H1 (cell line): ENCODE results near the gene CMTM2. TPM values are rescaled to one million over a fixed set of nuclear protein-coding genes. Genes with fewer than 3 reads are reported as not detected.

Experiments used
- CTCF ChIA-PET: fragments of 300-600 bp; sonication (Branson Sonifier 250); formaldehyde crosslinking; loops from one replicate; lab custom pipeline; 2021; ENCODE audit not compliant: partially characterized antibody; lab: Charles Lee
- POLR2A ChIA-PET: fragments of 300-600 bp; sonication (Branson Sonifier 250); formaldehyde crosslinking; loops from one replicate; lab custom pipeline; 2021; ENCODE audit warnings: inconsistent platforms; ENCODE audit not compliant: partially characterized antibody; lab: Charles Lee
- DNase-seq, 2 experiments: peaks; one replicate each; pipeline versions ENCODE4 v3.0.0 to v3.0.0-alpha.2; 2010 to 2022; ENCODE audit warnings: low spot score in 2 of 2, low read depth in 1 of 2, mixed read lengths in 1 of 2
- FAIRE-seq: peaks from 2 replicates; lab custom pipeline; 2011; peaks lifted over from hg19 to GRCh38; lab: Jason Lieb, UNC
- H2AFZ ChIP-seq: 2 replicates; pipeline ENCODE4 v1.8.1; 2012; ENCODE audit warnings: low read length, inconsistent platforms
- H2AK5ac ChIP-seq: 2 replicates; pipeline ENCODE4 v1.6.1; 2013; ENCODE audit warnings: low read depth, low read length
- H2BK120ac ChIP-seq: replicated peaks from 2 replicates; pipeline ENCODE3; 2013; ENCODE audit warnings: low read depth, low read length, inconsistent platforms
- H2BK12ac ChIP-seq: 2 replicates; pipeline ENCODE4 v1.6.1; 2013; ENCODE audit warnings: low read depth, low read length
- H2BK15ac ChIP-seq: 2 replicates; pipeline ENCODE4 v1.6.1; 2013; ENCODE audit warnings: low read length
- H2BK20ac ChIP-seq: 2 replicates; pipeline ENCODE4 v1.6.1; 2013; ENCODE audit warnings: low read length
- H2BK5ac ChIP-seq: 2 replicates; pipeline ENCODE4 v1.6.1; 2013; ENCODE audit warnings: low read depth, low read length
- H3K14ac ChIP-seq: 2 replicates; pipeline ENCODE4 v1.6.1; 2013; ENCODE audit warnings: inconsistent platforms; ENCODE audit not compliant: insufficient read length
- H3K18ac ChIP-seq: 2 replicates; pipeline ENCODE4 v1.6.1; 2013; ENCODE audit warnings: low read length; ENCODE audit errors: extremely low read depth
- H3K23ac ChIP-seq: 2 replicates; pipeline ENCODE4 v1.6.1; 2013; ENCODE audit warnings: inconsistent platforms; ENCODE audit not compliant: insufficient read length
- H3K23me2 ChIP-seq: 2 replicates; pipeline ENCODE4 v1.6.1; 2013; ENCODE audit warnings: low read depth, low read length
- H3K27ac ChIP-seq: 2 replicates; pipeline ENCODE4 v1.6.1; 2011; ENCODE audit warnings: low read depth, low read length, inconsistent platforms
- H3K27me3 ChIP-seq, 4 experiments: replicated peaks in 1 of 4; 1 replicate in 1 of 4; 2 replicates in 3 of 4; pipeline versions ENCODE4 v1.6.1 to v1.8.1; 2011 to 2013; ENCODE audit warnings: low read length in 3 of 4, mild to moderate bottlenecking in 3 of 4, inconsistent platforms in 2 of 4, mixed read lengths in 2 of 4, moderate library complexity in 1 of 4; ENCODE audit not compliant: control insufficient read depth in 3 of 4, insufficient read depth in 3 of 4; ENCODE audit errors: extremely low read depth in 1 of 4
- H3K36me3 ChIP-seq, 4 experiments: 2 replicates each; pipeline versions ENCODE4 v1.6.1 to v1.8.1; 2011 to 2013; ENCODE audit warnings: mild to moderate bottlenecking in 4 of 4, low read length in 3 of 4, moderate library complexity in 2 of 4, control low read depth in 1 of 4, inconsistent platforms in 1 of 4; ENCODE audit not compliant: insufficient read depth in 4 of 4, control insufficient read depth in 2 of 4
- H3K4ac ChIP-seq: replicated peaks from 2 replicates; pipeline ENCODE3; 2013; ENCODE audit warnings: low read length, low read depth, mixed read lengths, inconsistent platforms; ENCODE audit not compliant: insufficient read length
- H3K4me1 ChIP-seq, 4 experiments: replicated peaks in 1 of 4; 1 replicate in 1 of 4; 2 replicates in 3 of 4; pipeline versions ENCODE4 v1.6.1 to v1.8.1; 2011 to 2013; ENCODE audit warnings: low read length in 3 of 4, inconsistent platforms in 2 of 4, mixed read lengths in 1 of 4; ENCODE audit not compliant: insufficient read depth in 4 of 4, control insufficient read depth in 3 of 4
- H3K4me2 ChIP-seq, 2 experiments: 2 replicates each; pipeline versions ENCODE4 v1.6.1 to v1.8.1; 2011 to 2013; ENCODE audit warnings: low read depth in 2 of 2, low read length in 2 of 2, control low read depth in 1 of 2, inconsistent platforms in 1 of 2, mild to moderate bottlenecking in 1 of 2; ENCODE audit not compliant: insufficient read depth in 1 of 2
- H3K4me3 ChIP-seq, 4 experiments: fragments of 200-600, 300-600 bp in 1 of 4; sonication (generic), shearing (Covaris generic), sonication (Bioruptor Twin) in 1 of 4; 2 replicates each; pipeline versions ENCODE4 v1.5.1 to v1.8.1; 2011 to 2016; ENCODE audit warnings: low read length in 4 of 4, low read depth in 3 of 4, control low read depth in 2 of 4, inconsistent platforms in 2 of 4, mild to moderate bottlenecking in 2 of 4, mixed read lengths in 1 of 4, moderate library complexity in 1 of 4; ENCODE audit not compliant: insufficient read depth in 2 of 4; ENCODE audit errors: extremely low read depth in 1 of 4
- H3K56ac ChIP-seq: replicated peaks from 2 replicates; pipeline ENCODE3; 2013; ENCODE audit warnings: low read depth, mild to moderate bottlenecking, mixed read lengths, low read length, inconsistent platforms; ENCODE audit not compliant: insufficient read length
- H3K79me1 ChIP-seq: 2 replicates; pipeline ENCODE4 v1.6.1; 2013; ENCODE audit warnings: low read depth, low read length, control low read depth
- H3K79me2 ChIP-seq, 2 experiments: 2 replicates each; pipeline versions ENCODE4 v1.6.1 to v1.8.1; 2012 to 2013; ENCODE audit warnings: low read length in 2 of 2, mild to moderate bottlenecking in 2 of 2, inconsistent platforms in 1 of 2; ENCODE audit not compliant: insufficient read depth in 2 of 2, control insufficient read depth in 1 of 2
- H3K9ac ChIP-seq, 4 experiments: replicated peaks in 1 of 4; 1 replicate in 1 of 4; 2 replicates in 3 of 4; pipeline versions ENCODE4 v1.6.1 to v1.8.1; 2011 to 2013; ENCODE audit warnings: low read depth in 3 of 4, low read length in 3 of 4, control low read depth in 2 of 4, mild to moderate bottlenecking in 2 of 4, moderate library complexity in 2 of 4, inconsistent platforms in 1 of 4; ENCODE audit errors: extremely low read depth in 1 of 4
- H3K9me3 ChIP-seq, 2 experiments: 2 replicates each; pipeline versions ENCODE4 v1.6.1 to v1.8.1; 2012 to 2013; ENCODE audit warnings: mild to moderate bottlenecking in 2 of 2, moderate library complexity in 2 of 2, control low read depth in 1 of 2, inconsistent platforms in 1 of 2, low read depth in 1 of 2, low read length in 1 of 2, mixed read lengths in 1 of 2; ENCODE audit not compliant: insufficient read depth in 2 of 2
- H4K20me1 ChIP-seq, 2 experiments: replicated peaks in 1 of 2; 2 replicates each; pipeline versions ENCODE3 to v1.8.1; 2011 to 2013; ENCODE audit warnings: inconsistent platforms in 2 of 2, low read length in 2 of 2, mild to moderate bottlenecking in 1 of 2; ENCODE audit not compliant: insufficient read depth in 2 of 2, control insufficient read depth in 1 of 2
- H4K5ac ChIP-seq: 2 replicates; pipeline ENCODE4 v1.6.1; 2013; ENCODE audit warnings: low read length, low read depth, mixed read lengths, inconsistent platforms; ENCODE audit not compliant: insufficient read length
- H4K8ac ChIP-seq: 2 replicates; pipeline ENCODE4 v1.8.0; 2013; ENCODE audit warnings: mild to moderate bottlenecking, moderate library complexity, low read length, inconsistent platforms; ENCODE audit not compliant: insufficient read depth; ENCODE audit errors: extremely low read depth
- H4K91ac ChIP-seq: replicated peaks from 2 replicates; pipeline ENCODE3; 2013; ENCODE audit warnings: low read length, mixed read lengths, inconsistent platforms; ENCODE audit not compliant: insufficient read length
- ASH2L ChIP-seq: fragments of 200-600, 300-600 bp; sonication (generic); IDR thresholded peaks from one replicate; pipeline ENCODE4 v1.7.1; 2017; ENCODE audit warnings: low read length
- CHD1 ChIP-seq: IDR thresholded peaks from 2 replicates; pipeline ENCODE4 v1.6.1; 2012; ENCODE audit warnings: low read depth, low read length, improper control_type of control experiment
- EZH2 ChIP-seq: fragments of 200-600 bp; sonication (generic); IDR thresholded peaks from 2 replicates; pipeline ENCODE4 v1.7.1; 2012; ENCODE audit warnings: low read depth, mild to moderate bottlenecking, moderate library complexity, low read length, inconsistent platforms; ENCODE audit not compliant: severe bottlenecking
- RFX5 ChIP-seq: IDR thresholded peaks from 2 replicates; pipeline ENCODE4 v1.6.1; 2011; ENCODE audit warnings: low read depth, low read length, improper control_type of control experiment, borderline replicate concordance
- SRF ChIP-seq: IDR thresholded peaks from 2 replicates; pipeline ENCODE4 v1.6.1; 2011; ENCODE audit warnings: mild to moderate bottlenecking, low read depth, low read length, moderate library complexity
- SUZ12 ChIP-seq: fragments of 200-600 bp; sonication (generic); IDR thresholded peaks from 2 replicates; pipeline ENCODE4 v1.6.1; 2012; ENCODE audit warnings: mild to moderate bottlenecking, inconsistent platforms, low read length, moderate library complexity, mixed read lengths
- TAF7 ChIP-seq: optimal IDR thresholded peaks from 2 replicates; pipeline ENCODE3; 2011; ENCODE audit warnings: low read depth, mild to moderate bottlenecking, inconsistent platforms, low read length, moderate library complexity, borderline replicate concordance
- TEAD4 ChIP-seq: IDR thresholded peaks from 2 replicates; pipeline ENCODE4 v1.6.1; 2012; ENCODE audit warnings: low read depth, low read length, inconsistent platforms, mixed read lengths
- ZNF274 ChIP-seq: IDR thresholded peaks from 2 replicates; pipeline ENCODE4 v1.7.0; 2012; ENCODE audit warnings: low read length, borderline replicate concordance; ENCODE audit errors: extremely low read depth
- WGBS, 2 experiments: shearing (Covaris generic) in 1 of 2; methylation state at CpG; one replicate each; pipeline versions ENCODE4 v1.1.6 to v1.1.7; 2013 to 2015; ENCODE audit warnings: low lambda C conversion rate in 2 of 2, mixed read lengths in 2 of 2, inconsistent platforms in 1 of 2, low coverage in 1 of 2, missing lambda C conversion rate in 1 of 2; ENCODE audit not compliant: insufficient replicate concordance in 2 of 2, insufficient coverage in 1 of 2, insufficient read length in 1 of 2; ENCODE audit errors: extremely low coverage in 1 of 2, missing lambda C conversion rate in 1 of 2; 5-methylcytosine and 5-hydroxymethylcytosine counted together
- polyA plus RNA-seq, 7 experiments: library from polyadenylated mRNA; depleted of rRNA in 3 of 7; stranded (reverse) in 5 of 7; unstranded in 2 of 7; fragments of >200 nt in 5 of 7; fragments of 200-250 nt in 2 of 7; gene quantifications; 1 replicate in 5 of 7; 2 replicates in 1 of 7; 4 replicates in 1 of 7; pipeline versions ENCODE4 v1.2.1 to v1.2.3, GENCODE V29; 2011 to 2013; ENCODE audit warnings: missing spikeins in 2 of 7, mixed read lengths in 2 of 7
- total RNA-seq: library from RNA; stranded (reverse); fragmentation: NEBNext Ultra II Directional; extraction: Animal tissue kit (Norgen Biotek cat#: 25700); gene quantifications from 2 replicates; pipeline ENCODE4 v1.2.1, GENCODE V29; 2021
- TF ChIP-seq, protein P1 (sequence below), 3 experiments: IDR thresholded peaks; 1 replicate in 2 of 3; 2 replicates in 1 of 3; pipeline versions ENCODE4 v1.5.1 to v1.6.1; 2011; ENCODE audit warnings: low read length in 3 of 3, mild to moderate bottlenecking in 3 of 3, inconsistent platforms in 2 of 3, low read depth in 1 of 3, moderate library complexity in 1 of 3; ENCODE audit not compliant: insufficient read depth in 1 of 3; ENCODE audit errors: control extremely low read depth in 1 of 3

CMTM2 gene
- total and polyA plus RNA-seq, 2 of the 8 experiments (the other 6 are each of a cell fraction or from before 2014, with no cell fraction given): not detected

DNA sequence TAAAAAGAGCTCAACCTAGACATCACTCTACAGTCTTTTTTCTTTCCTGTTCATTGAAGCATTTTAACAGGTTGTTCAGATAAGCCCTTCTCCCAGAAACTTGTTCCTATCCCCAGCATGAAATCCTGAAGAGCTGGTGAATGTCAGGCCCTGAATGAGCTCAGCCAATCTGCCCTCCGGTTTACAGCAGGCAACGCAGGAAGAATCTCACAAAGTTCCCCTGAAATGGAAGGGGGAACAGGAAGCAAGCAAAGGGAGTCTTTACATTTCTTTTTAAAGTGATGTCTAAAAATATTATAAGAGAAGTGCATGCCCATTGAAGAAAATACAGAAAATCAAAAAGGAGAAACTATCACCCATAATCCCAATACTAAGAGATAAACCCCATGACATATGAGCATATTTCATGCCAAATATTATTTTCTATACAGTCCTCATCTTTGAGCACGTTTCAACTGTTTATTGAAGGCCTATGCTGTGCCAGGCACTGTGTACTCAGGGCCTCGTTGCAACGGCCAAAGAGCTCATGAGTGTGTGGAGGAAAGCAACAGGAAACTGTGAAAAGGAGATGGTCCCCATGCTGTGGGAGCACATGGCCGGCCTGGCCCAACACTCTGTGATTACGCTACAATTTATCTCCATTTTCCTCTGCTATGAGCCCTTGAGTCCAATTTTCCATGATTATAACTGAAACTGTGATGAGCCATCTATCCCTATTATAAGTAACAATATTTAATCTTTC lies 35.1 kb upstream of the CMTM2 start:
- whole genome bisulfite sequencing, 2 experiments: 87% methylated on average over 7 of the region's 7 CpGs; no CpG with 5 or more reads in 1 of the 2 experiments
- TF ChIP-seq ASH2L (no peak), CHD1 (no peak), RFX5 (no peak), TEAD4 (no peak), ZNF274 (no peak), EZH2 (no peak), SRF (no peak), TAF7 (no peak), SUZ12 (no peak)
- TF ChIP-seq, protein P1, sequence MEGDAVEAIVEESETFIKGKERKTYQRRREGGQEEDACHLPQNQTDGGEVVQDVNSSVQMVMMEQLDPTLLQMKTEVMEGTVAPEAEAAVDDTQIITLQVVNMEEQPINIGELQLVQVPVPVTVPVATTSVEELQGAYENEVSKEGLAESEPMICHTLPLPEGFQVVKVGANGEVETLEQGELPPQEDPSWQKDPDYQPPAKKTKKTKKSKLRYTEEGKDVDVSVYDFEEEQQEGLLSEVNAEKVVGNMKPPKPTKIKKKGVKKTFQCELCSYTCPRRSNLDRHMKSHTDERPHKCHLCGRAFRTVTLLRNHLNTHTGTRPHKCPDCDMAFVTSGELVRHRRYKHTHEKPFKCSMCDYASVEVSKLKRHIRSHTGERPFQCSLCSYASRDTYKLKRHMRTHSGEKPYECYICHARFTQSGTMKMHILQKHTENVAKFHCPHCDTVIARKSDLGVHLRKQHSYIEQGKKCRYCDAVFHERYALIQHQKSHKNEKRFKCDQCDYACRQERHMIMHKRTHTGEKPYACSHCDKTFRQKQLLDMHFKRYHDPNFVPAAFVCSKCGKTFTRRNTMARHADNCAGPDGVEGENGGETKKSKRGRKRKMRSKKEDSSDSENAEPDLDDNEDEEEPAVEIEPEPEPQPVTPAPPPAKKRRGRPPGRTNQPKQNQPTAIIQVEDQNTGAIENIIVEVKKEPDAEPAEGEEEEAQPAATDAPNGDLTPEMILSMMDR (IDR thresholded peaks at IDR 0.05; ENCODE audit: control extremely low read depth in 1 of 3, insufficient read depth in 1 of 3, low read depth in 1 of 3, low read length in 3 of 3): no peak

More for the DNA sequence above, 35.1 kb upstream of the CMTM2 start:
- no peak overlapping the region for H3K18ac ChIP-seq
- H4K8ac ChIP-seq: no peak overlapping the region
- no peaks in the 10 kb centered on the region for H3K27me3 ChIP-seq
- H2AFZ ChIP-seq: no peak overlapping the region
- H3K23ac ChIP-seq: no peak overlapping the region
- H4K91ac ChIP-seq: no peak overlapping the region
- H3K4me3 ChIP-seq: no peak overlapping the region
- no peaks in the 10 kb centered on the region; the same call in 1 of the 2 replicates for H3K23me2 ChIP-seq
- peaks cover 0 to 12% (median 5%) of the 10 kb centered on the region in 4 experiments; a peak in 4 of 7 replicates for H3K4me1 ChIP-seq
- no peaks in the 10 kb centered on the region for H3K9me3 ChIP-seq
- H3K36me3 ChIP-seq: no peaks in the 10 kb centered on the region
- H3K27ac ChIP-seq: no peak overlapping the region
- no peak overlapping the region for H2BK15ac ChIP-seq
- H2BK5ac ChIP-seq: no peak overlapping the region
- no peak overlapping the region for H3K14ac ChIP-seq
- H2AK5ac ChIP-seq: no peak overlapping the region
- no peak overlapping the region for H2BK12ac ChIP-seq
- H4K20me1 ChIP-seq: no peaks in the 10 kb centered on the region
- no peaks in the 10 kb centered on the region for H3K79me2 ChIP-seq
- no peak overlapping the region for H3K4me2 ChIP-seq
- H4K5ac ChIP-seq: no peak overlapping the region
- H3K9ac ChIP-seq: no peak overlapping the region
- no peak overlapping the region for H2BK120ac ChIP-seq
- H2BK20ac ChIP-seq: no peak overlapping the region
- no peak for DNase-seq
- ChIA-PET POLR2A (no interaction called here), CTCF (interaction anchor here (0.8 to 2.3 kb wide), 4 partner anchors 8 to 139 kb away, joined by 3 to 10 read pairs (median 4); partner anchors contain the start of gene CKLF)
- H3K79me1 ChIP-seq: no peaks in the 10 kb centered on the region
- H3K4ac ChIP-seq: no peak overlapping the region
- no peak overlapping the region for H3K56ac ChIP-seq
- FAIRE-seq: no peak
